H1 (cell line): ENCODE data around the gene TNRC6C.

ENCODE experiments used
- BACH1 ChIP-seq: IDR thresholded peaks from 2 replicates; pipeline ENCODE4 v1.6.1; 2012; ENCODE audit warnings: low read length, improper control_type of control experiment
- CTCF ChIP-seq, 3 experiments: IDR thresholded peaks; 1 replicate in 2 of 3; 2 replicates in 1 of 3; pipeline versions ENCODE4 v1.5.1 to v1.6.1; 2011; ENCODE audit warnings: low read length in 3 of 3, mild to moderate bottlenecking in 3 of 3, inconsistent platforms in 2 of 3, low read depth in 1 of 3, moderate library complexity in 1 of 3; ENCODE audit not compliant: insufficient read depth in 1 of 3; ENCODE audit errors: control extremely low read depth in 1 of 3
- MAFK ChIP-seq: IDR thresholded peaks from 2 replicates; pipeline ENCODE4 v1.6.1; 2012; ENCODE audit warnings: low read depth, mild to moderate bottlenecking, improper control_type of control experiment, low read length
- POLR2A ChIP-seq, 2 experiments: IDR thresholded peaks; 1 replicate in 1 of 2; 2 replicates in 1 of 2; pipeline ENCODE4 v1.6.1; 2011; ENCODE audit warnings: low read depth in 2 of 2, low read length in 2 of 2, mild to moderate bottlenecking in 2 of 2; ENCODE audit errors: control extremely low read depth in 1 of 2
- POLR2AphosphoS5 ChIP-seq: IDR thresholded peaks from 2 replicates; pipeline ENCODE4 v1.6.1; 2011; ENCODE audit warnings: low read depth, low read length
- RFX5 ChIP-seq: IDR thresholded peaks from 2 replicates; pipeline ENCODE4 v1.6.1; 2011; ENCODE audit warnings: low read depth, low read length, improper control_type of control experiment, borderline replicate concordance
- SIN3A ChIP-seq, 2 experiments: IDR thresholded peaks in 1 of 2; conservative IDR thresholded peaks in 1 of 2; 2 replicates each; pipeline ENCODE4 v1.6.1; 2011 to 2012; ENCODE audit warnings: low read length in 2 of 2, improper control_type of control experiment in 1 of 2, low read depth in 1 of 2, mild to moderate bottlenecking in 1 of 2
- TAF1 ChIP-seq: IDR thresholded peaks from 2 replicates; pipeline ENCODE4 v1.6.1; 2011; ENCODE audit warnings: mild to moderate bottlenecking, low read depth, low read length
- USF2 ChIP-seq: IDR thresholded peaks from 2 replicates; pipeline ENCODE4 v1.6.1; 2011; ENCODE audit warnings: low read length, improper control_type of control experiment
- YY1 ChIP-seq: IDR thresholded peaks from 2 replicates; pipeline ENCODE4 v1.6.1; 2011; ENCODE audit warnings: low read depth, mild to moderate bottlenecking, low read length

DNA sequence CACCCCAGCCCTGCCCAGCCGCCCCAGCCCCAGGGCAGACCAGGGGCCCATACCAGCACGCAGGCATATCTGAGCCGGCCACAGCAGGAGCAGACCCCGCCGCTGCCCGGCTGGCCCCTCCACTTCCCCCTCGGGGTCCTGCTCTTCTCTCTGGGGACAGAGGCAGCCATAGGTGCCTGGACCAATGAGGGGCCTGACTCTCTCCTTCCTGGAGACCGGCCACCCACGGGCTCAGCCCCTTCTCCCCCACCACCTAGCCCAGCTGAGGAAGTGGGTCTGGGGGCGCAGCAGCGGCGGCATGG lies 166.3 kb downstream of the TNRC6C start:
- TF ChIP-seq MAFK (no peak), SIN3A (conservative IDR thresholded peaks at IDR 0.05 in 1 of 2, IDR thresholded peaks at IDR 0.05 in 1 of 2; ENCODE audit: low read depth in 1 of 2, low read length in 2 of 2) (no peak), USF2 (no peak), RFX5 (no peak), CTCF (IDR thresholded peaks at IDR 0.05; ENCODE audit: control extremely low read depth in 1 of 3, insufficient read depth in 1 of 3, low read depth in 1 of 3, low read length in 3 of 3) (no peak), BACH1 (no peak), POLR2AphosphoS5 (no peak), POLR2A (IDR thresholded peaks at IDR 0.05; ENCODE audit: control extremely low read depth in 1 of 2, low read depth in 2 of 2, low read length in 2 of 2) (no peak), YY1 (no peak), TAF1 (no peak)
